ENCODE data around the gene ARFIP2. TPM values are rescaled to one million over a fixed set of nuclear protein-coding genes. Genes with fewer than 3 reads are reported as not detected.

The ARFIP2 gene
- total RNA-seq, 6 donors from 2014 or later = 41.7 to 80.7 (median 54.6) TPM

DNA sequence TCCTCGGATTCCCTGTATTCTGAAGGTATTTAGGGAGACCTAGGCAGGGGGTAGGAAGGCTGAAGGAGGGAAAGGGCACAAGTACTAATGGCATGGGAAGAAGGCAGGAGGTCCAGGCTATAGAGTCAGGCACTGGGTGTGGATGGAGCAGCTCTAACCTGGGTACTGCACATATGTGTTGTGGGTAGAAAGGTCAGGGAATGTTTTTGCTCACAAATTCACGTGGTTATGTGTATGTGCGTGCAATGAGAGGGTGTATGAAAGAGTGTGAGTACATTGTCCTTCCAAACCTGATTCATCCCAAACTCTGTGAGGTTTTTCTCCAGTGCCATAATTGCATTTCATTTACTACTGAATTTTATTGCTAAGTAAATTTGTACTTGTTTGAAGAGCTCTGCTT is 39.1 kb upstream of the ARFIP2 start:
- WGBS, 2 donors = 80 to 88% methylated on average over 3 of the region's 3 CpGs
- Histone ChIP-seq H3K4me1 (no peaks in the 10 kb centered on the region), H3K27ac (no peak overlapping the region), H3K27me3 (no peaks in the 10 kb centered on the region), H3K36me3 (peaks cover 0 to 25% (median 3%) of the 10 kb centered on the region in 4 donors), H3K4me3 (no peak overlapping the region), H3K9me3 (no peaks in the 10 kb centered on the region)
- DNase-seq (no peak), ATAC-seq (ENCODE audit: low FRiP score in 2 of 2) (no peak)
- TF ChIP-seq POLR2A (IDR thresholded peaks at IDR 0.05) = no peak
- TF ChIP-seq CTCF (IDR thresholded peaks at IDR 0.05) = no peak
- no peak for TF ChIP-seq EP300 (IDR thresholded peaks at IDR 0.05)
- TF ChIP-seq POLR2AphosphoS5 (IDR thresholded peaks at IDR 0.05) = no peak

GRCh38 chr11:6516865-6517264 is 35.7 kb upstream of the ARFIP2 start:
- Histone ChIP-seq H3K4me3 (no peak overlapping the region), H3K27me3 (no peaks in the 10 kb centered on the region), H3K9me3 (no peaks in the 10 kb centered on the region), H3K27ac (no peak overlapping the region), H3K36me3 (peaks cover 0 to 45% (median 4%) of the 10 kb centered on the region in 4 donors), H3K4me1 (no peaks in the 10 kb centered on the region)
- no peak for DNase-seq
- TF ChIP-seq EP300 (IDR thresholded peaks at IDR 0.05) (no peak), POLR2AphosphoS5 (IDR thresholded peaks at IDR 0.05) (no peak), CTCF (IDR thresholded peaks at IDR 0.05) (no peak), POLR2A (IDR thresholded peaks at IDR 0.05) (no peak)
- no peak for ATAC-seq (ENCODE audit: low FRiP score in 2 of 2)

DNA sequence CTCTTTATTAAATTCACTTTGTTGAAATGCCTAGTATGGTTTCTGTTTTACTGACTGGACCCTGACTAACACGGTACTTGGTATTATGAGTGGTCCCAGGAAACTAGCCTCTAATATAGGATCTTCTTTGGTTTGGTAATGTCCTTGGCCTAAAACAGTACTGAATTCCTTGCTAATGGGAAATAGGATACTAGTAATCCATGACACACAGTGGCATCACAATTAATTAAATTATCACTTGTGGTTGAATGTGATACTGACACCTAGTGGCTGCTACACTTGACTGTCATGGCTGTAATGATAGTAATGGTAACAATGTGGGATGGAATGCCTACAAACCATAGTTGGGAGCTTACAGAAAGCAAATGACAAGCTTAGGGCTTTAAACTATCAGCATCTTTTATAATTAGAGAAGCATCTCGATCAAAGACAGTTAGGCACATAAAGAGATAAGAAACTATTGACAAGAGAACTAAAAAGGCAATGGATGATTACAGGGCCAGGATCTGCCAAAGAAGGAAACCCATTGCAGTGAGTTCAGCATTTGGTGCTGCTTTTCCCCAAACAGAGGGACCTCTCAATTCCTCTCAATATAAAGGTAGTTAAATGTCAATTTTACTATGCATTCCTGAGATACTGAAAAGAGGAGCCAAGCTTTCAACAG is 24.6 kb upstream of the ARFIP2 start:
- Histone ChIP-seq H3K27me3 (no peaks in the 10 kb centered on the region), H3K4me1 (no peaks in the 10 kb centered on the region), H3K4me3 (no peak overlapping the region), H3K36me3 (peaks cover 0 to 27% (median 11%) of the 10 kb centered on the region in 4 donors), H3K9me3 (no peaks in the 10 kb centered on the region), H3K27ac (no peak overlapping the region)
- no peak for DNase-seq
- WGBS, 2 donors = 61 to 62% methylated on average over 2 of the region's 2 CpGs
- no peak for TF ChIP-seq POLR2A (IDR thresholded peaks at IDR 0.05)
- TF ChIP-seq POLR2AphosphoS5 (IDR thresholded peaks at IDR 0.05) = no peak
- peak; percentile 48 to 76 (median 65) for TF ChIP-seq CTCF (IDR thresholded peaks at IDR 0.05)
- peak in 1 of 2 donors; percentile 81 for ATAC-seq (ENCODE audit: low FRiP score in 2 of 2)

DNA sequence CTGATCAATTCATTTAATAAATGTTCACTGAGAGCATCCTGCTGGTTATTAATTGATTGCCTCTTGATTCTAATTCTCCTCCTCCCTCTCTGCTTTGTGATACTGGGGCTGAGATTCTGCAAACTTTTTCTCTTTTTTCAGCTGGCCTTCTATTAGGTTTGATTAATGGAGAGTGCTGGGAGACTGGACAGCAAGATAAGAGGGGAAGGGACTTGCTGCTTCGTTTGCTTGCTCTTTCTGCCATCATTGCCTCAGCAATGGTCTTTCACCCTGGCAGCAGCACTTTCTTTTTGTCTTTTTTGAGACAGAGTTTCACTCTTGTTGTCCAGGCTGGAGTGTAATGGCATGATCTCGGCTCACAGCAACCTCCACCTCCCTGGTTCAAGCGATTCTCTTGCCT is 23.0 kb upstream of the ARFIP2 start:
- H3K9me3 ChIP-seq = no peaks in the 10 kb centered on the region
- H3K4me1 ChIP-seq = no peaks in the 10 kb centered on the region
- ATAC-seq (ENCODE audit: low FRiP score in 2 of 2) = no peak
- DNase-seq = no peak
- no peaks in the 10 kb centered on the region for H3K27me3 ChIP-seq
- no peak overlapping the region for H3K27ac ChIP-seq
- H3K4me3 ChIP-seq = no peak overlapping the region
- peaks cover 0 to 26% (median 8%) of the 10 kb centered on the region in 4 donors for H3K36me3 ChIP-seq
- TF ChIP-seq CTCF (IDR thresholded peaks at IDR 0.05) = no peak
- WGBS, 2 donors = 77 to 82% methylated on average over 3 of the region's 3 CpGs

GRCh38 chr11:6502382-6502781 is 21.3 kb upstream of the ARFIP2 start:
- no peak for DNase-seq
- Histone ChIP-seq H3K27ac (no peak overlapping the region), H3K4me1 (no peaks in the 10 kb centered on the region), H3K9me3 (no peaks in the 10 kb centered on the region), H3K27me3 (no peaks in the 10 kb centered on the region), H3K4me3 (no peak overlapping the region), H3K36me3 (peaks cover 4 to 26% (median 14%) of the 10 kb centered on the region in 4 donors)
- 96 to 97% methylated on average over 3 of the region's 3 CpGs for WGBS, 2 donors
- ATAC-seq (ENCODE audit: low FRiP score in 2 of 2) = no peak
- TF ChIP-seq EP300 (IDR thresholded peaks at IDR 0.05) = no peak
- TF ChIP-seq POLR2A (IDR thresholded peaks at IDR 0.05) = no peak
- no peak for TF ChIP-seq POLR2AphosphoS5 (IDR thresholded peaks at IDR 0.05)
- no peak for TF ChIP-seq CTCF (IDR thresholded peaks at IDR 0.05)
